ENCODE results near the gene DEGS2.

DNA sequence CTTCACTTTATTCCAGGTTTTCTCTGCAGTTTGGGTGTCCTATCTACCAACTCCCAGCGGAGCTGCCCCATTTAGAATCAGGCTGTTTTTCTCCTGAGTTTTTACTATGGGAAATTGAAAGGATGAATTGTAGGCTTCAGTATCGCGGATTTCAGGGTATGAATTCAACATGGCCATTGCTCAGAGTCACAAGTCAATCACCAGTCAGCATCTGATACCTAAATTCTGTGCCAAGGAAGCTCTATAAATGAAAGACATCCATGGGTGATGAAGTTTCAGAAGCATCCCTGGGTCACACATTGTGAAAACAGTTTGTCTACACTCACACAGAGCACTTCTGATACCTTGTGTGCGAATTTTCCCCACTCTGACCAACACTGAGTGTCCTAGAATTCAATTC, 43.7 kb upstream of the DEGS2 start:
- TF ChIP-seq EZH2 (IDR thresholded peaks at IDR 0.05; ENCODE audit: insufficient read depth, poor library complexity, severe bottlenecking) (no peak), EZH2phosphoT487 (IDR thresholded peaks at IDR 0.05; ENCODE audit: insufficient read depth, low read depth) (no peak)
